Transverse colon (tissue), 3 donors: ENCODE data around the gene FGF22.

Experiments
- EP300 ChIP-seq: sonication (generic); formaldehyde crosslinking; IDR thresholded peaks from one replicate; pipeline ENCODE4 v1.6.1; 2017; ENCODE audit warnings: antibody characterized with exemption, low read depth
- TF ChIP-seq, protein P1 (sequence below), 5 experiments: fragments of 200-600 bp in 3 of 5; fragments of 450-650 bp in 2 of 5; sonication (generic) in 3 of 5; IDR thresholded peaks; 1 replicate in 2 of 5; 2 replicates in 3 of 5; pipeline ENCODE4 v1.5.1; 2016 to 2017; ENCODE audit warnings: antibody characterized with exemption in 5 of 5, inconsistent platforms in 3 of 5, mild to moderate bottlenecking in 2 of 5, moderate library complexity in 1 of 5

DNA sequence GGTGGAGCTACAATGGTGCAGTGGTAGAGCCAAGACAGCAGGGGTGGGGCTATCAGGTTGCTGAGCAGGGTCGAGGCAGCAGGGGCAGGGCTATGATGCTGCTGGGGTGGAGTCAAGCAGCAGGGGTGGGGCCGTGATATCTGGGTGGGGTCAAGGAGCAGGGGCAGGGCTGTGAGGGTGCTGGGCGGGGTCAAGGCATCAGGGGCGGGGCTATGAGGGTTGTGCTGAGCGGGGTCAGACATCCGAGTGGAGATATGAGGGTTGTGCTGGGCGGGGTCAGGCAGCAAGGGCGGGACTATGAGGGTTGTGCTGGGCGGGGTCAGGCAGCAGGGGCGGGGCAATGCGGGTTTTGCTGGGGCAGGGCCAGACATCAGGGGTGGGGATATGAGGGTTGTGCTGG lies 35.3 kb upstream of the FGF22 start:
- no peak for TF ChIP-seq EP300
- TF ChIP-seq, protein P1, sequence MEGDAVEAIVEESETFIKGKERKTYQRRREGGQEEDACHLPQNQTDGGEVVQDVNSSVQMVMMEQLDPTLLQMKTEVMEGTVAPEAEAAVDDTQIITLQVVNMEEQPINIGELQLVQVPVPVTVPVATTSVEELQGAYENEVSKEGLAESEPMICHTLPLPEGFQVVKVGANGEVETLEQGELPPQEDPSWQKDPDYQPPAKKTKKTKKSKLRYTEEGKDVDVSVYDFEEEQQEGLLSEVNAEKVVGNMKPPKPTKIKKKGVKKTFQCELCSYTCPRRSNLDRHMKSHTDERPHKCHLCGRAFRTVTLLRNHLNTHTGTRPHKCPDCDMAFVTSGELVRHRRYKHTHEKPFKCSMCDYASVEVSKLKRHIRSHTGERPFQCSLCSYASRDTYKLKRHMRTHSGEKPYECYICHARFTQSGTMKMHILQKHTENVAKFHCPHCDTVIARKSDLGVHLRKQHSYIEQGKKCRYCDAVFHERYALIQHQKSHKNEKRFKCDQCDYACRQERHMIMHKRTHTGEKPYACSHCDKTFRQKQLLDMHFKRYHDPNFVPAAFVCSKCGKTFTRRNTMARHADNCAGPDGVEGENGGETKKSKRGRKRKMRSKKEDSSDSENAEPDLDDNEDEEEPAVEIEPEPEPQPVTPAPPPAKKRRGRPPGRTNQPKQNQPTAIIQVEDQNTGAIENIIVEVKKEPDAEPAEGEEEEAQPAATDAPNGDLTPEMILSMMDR (IDR thresholded peaks at IDR 0.05) = no peak
